ENCODE data around the gene REXO4.
A peak's percentile ranks its signal among the peaks of the same experiment; 100 is the strongest.

REXO4 gene

GRCh38 chr9:133439337-133439736 is 21.5 kb upstream of the REXO4 start:
- H3K4me3 ChIP-seq: no peak overlapping the region
- no peak for DNase-seq (ENCODE audit: low spot score)
- TF ChIP-seq CTCF (IDR thresholded peaks at IDR 0.05): no peak
- H3K27ac ChIP-seq: no peak overlapping the region

- TF ChIP-seq CTCF (IDR thresholded peaks at IDR 0.05): no peak
- DNase-seq (ENCODE audit: low spot score): no peak
- no peak overlapping the region for H3K27ac ChIP-seq
- no peak overlapping the region for H3K4me3 ChIP-seq
Measured at GRCh38 chr9:133437753-133438531, 20.1 kb upstream of the REXO4 start.

- no peak for DNase-seq (ENCODE audit: low spot score)
- no peak for TF ChIP-seq CTCF (IDR thresholded peaks at IDR 0.05)
Measured at GRCh38 chr9:133436681-133437080, 18.9 kb upstream of the REXO4 start.

GRCh38 chr9:133433351-133433843 is 15.6 kb upstream of the REXO4 start:
- no peak for TF ChIP-seq CTCF (IDR thresholded peaks at IDR 0.05)
- no peak for DNase-seq (ENCODE audit: low spot score)
- no peak overlapping the region for H3K4me3 ChIP-seq
- no peak overlapping the region for H3K27ac ChIP-seq

More at GRCh38 chr9:133436681-133437080, 18.9 kb upstream of the REXO4 start:
- Histone ChIP-seq H3K27ac (no peak overlapping the region), H3K4me3 (no peak overlapping the region)

- no peak for TF ChIP-seq CTCF (IDR thresholded peaks at IDR 0.05)
- no peak for DNase-seq (ENCODE audit: low spot score)
- H3K4me3 ChIP-seq: no peak overlapping the region
- H3K27ac ChIP-seq: no peak overlapping the region
Measured at GRCh38 chr9:133430244-133430643, 12.4 kb upstream of the REXO4 start.

GRCh38 chr9:133429641-133430161 is 11.9 kb upstream of the REXO4 start:
- TF ChIP-seq CTCF (IDR thresholded peaks at IDR 0.05): no peak
- H3K4me3 ChIP-seq: peak overlapping the region; percentile 72

GRCh38 chr9:133429214-133429613 is 11.4 kb upstream of the REXO4 start:
- Histone ChIP-seq H3K4me3 (peak overlapping the region; percentile 72), H3K27ac (no peak overlapping the region)
- no peak for TF ChIP-seq CTCF (IDR thresholded peaks at IDR 0.05)

More at GRCh38 chr9:133429641-133430161, 11.9 kb upstream of the REXO4 start:
- no peak for DNase-seq (ENCODE audit: low spot score)
- H3K27ac ChIP-seq: no peak overlapping the region

More at GRCh38 chr9:133429214-133429613, 11.4 kb upstream of the REXO4 start:
- no peak for DNase-seq (ENCODE audit: low spot score)
